GM21390 (cell line): ENCODE data around the gene NSG1.
"Not testable (repeated sequence)": the region's sequence is repeated elsewhere in the genome, so short reads cannot be mapped to it uniquely, and the experiment has no call there.

Source experiments
- ATAC-seq: cut with Tn5 transposase; IDR thresholded peaks from one replicate; pipeline ENCODE4 v1.9.1; 2021; ENCODE audit not compliant: unreplicated experiment

The NSG1 gene

GRCh38 chr4:4386736-4387392 is at the start of gene NSG1:
Gene NSG1 (plus strand): TSS chr4:4387102. CDS start chr4:4387630, 528 bp downstream.
- no peak for ATAC-seq

DNA sequence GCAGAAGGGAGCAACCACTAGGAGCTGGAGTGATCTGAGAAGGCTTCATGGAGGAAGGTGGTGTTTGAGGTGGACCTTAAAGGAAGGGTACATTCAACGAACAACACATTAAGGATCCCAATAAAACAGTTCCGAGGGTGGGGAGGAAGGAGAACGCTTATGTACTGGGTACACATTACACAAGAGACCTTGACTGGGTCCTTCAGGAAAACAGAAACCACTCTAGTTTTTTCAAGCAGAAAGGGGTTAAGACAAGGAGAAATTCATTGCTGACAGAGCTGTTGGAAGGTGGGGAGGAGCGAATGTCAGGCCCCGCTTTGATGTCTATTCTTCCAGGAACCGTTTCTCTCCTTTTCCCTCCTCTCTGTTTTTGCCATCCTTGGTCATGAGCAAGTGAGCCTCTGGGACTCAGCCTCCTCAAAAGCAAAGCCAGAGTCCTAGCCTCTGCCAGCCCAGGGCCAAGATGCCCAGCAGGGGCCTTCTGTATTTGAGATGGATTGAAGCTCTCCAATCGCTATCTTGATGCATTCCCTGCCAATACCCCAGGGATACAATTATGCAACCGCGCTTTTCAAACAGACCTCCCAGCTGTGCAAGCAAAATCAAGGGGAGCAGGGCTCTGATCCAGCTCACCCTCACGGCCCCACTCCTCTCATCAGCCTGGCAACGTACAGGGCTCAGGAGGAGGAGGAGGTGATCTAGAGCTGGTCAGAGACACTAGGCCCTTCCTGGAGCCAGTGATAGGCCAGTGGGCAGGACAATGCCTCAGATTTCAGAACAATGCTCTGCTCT is 48.5 kb upstream of the NSG1 start:
- no peak for ATAC-seq

- ATAC-seq = no peak
Observed at GRCh38 chr4:4339504-4340085, 47.3 kb upstream of the NSG1 start.

DNA sequence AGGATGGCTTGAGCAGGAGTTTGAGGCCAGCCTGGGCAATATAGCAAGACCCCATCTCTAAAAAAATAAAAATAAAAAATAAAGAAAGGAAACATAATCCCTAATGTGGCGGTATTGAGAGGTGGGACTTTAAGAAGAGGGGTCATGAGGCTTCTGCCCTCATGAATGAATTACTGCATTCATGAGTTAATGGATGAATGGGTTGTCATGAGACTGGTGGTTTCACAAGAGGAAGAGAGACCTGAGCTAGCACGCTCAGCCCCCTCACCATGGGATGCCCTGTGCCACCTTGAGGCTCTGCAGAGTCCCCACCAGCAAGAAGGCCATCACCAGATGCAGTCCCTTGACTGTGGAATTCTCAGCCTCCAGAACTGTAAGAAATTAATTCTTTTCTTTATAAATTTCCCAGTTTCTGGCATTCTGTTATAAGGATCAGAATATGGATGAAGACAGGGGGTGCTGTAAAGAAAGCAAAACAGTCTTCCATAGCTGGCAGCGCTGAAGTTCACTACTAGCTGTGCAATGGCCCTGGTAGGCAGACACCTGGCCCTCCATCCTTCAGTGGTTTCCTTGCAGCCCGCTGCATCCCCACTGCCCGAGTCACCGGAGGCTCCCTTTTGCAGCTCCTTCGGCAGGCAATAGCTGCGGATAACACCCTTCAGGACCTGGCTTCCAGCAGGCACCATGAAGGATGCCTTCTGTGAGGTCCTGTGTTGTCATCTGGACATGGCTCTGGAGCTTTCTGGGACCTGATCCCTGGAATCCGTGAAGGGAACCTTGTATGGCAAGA is 44.8 kb upstream of the NSG1 start:
- ATAC-seq = no peak

GRCh38 chr4:4343038-4343437 is 43.9 kb upstream of the NSG1 start:
- ATAC-seq = no peak

DNA sequence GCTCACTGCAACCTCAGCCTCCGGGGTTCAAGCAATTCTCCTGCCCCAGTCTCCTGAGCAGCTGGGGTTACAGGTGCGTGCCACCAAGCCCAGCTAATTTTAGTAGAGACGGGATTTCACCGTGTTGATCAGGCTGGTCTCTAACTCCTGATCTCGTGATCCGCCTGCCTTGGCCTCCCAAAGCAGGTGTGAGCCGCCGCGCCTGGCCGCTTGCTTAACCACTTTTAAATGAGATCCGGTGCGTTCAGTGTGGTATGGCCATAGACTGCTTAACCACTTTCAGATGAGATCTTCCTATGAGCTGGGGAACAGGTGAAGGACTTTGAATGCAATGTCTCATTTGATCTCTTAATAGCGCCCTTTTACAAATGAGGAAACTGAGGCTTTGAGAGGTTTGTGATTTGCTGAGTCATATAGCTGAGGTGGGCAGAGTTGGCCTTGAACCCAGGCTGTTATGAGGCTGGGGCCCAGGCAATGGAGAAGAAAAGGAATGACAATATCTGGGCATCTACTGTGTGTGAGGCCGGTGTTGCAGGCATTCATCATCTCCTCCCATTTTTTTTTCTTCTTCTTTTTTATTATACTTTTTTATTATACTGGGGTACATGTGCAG is 41.9 kb upstream of the NSG1 start:
- ATAC-seq = peak; percentile 91

GRCh38 chr4:4347585-4347984 is 39.3 kb upstream of the NSG1 start:
- ATAC-seq = no peak

- not testable (repeated sequence) for ATAC-seq
Observed at GRCh38 chr4:4348585-4348984, 38.3 kb upstream of the NSG1 start.

- ATAC-seq = no peak
Observed at GRCh38 chr4:4349867-4350266, 37.0 kb upstream of the NSG1 start.

DNA sequence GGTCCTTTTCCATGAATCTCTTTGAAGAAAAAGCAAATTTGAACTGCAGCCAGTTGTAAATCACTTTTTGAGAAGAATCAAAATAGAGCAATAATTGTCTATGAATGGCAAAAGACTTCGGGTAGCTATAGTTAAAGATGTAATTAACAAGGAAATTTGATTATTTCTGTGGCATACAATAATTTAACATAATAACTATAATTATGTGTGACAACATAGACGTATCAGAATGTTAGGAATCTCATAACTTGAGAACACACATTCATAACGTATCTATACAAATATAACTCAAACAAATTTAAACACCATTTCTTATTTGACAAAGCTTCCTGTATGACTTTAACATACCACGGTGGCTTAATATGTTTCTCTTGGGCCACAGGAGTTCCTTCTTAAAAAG is 36.0 kb upstream of the NSG1 start:
- ATAC-seq = no peak

GRCh38 chr4:4355302-4355701 is 31.6 kb upstream of the NSG1 start:
- ATAC-seq = no peak

- no peak for ATAC-seq
Observed at GRCh38 chr4:4356106-4357041, 30.5 kb upstream of the NSG1 start.

GRCh38 chr4:4358093-4358854 is 28.6 kb upstream of the NSG1 start:
- no peak for ATAC-seq

DNA sequence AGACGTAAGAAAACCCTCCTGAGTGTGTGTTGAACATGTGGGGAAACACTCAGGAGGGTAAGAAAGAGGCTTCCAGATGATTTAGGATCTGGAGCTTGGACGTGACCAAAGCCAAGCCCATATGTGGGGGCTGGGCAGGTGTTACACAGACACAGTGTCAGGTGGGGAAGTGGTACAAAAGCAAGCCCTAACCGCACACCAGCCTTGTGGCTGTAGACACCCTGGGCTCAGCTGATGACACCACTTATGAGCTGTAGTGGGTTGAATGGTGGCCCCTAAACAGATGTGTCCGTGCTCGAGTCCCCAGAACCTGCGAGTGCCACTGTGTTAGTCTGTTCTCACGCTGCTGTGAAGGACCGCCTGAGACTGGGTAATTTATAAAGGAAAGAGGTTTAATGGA is 25.0 kb upstream of the NSG1 start:
- ATAC-seq = no peak

GRCh38 chr4:4362991-4363697 is 23.8 kb upstream of the NSG1 start:
- ATAC-seq = no peak

DNA sequence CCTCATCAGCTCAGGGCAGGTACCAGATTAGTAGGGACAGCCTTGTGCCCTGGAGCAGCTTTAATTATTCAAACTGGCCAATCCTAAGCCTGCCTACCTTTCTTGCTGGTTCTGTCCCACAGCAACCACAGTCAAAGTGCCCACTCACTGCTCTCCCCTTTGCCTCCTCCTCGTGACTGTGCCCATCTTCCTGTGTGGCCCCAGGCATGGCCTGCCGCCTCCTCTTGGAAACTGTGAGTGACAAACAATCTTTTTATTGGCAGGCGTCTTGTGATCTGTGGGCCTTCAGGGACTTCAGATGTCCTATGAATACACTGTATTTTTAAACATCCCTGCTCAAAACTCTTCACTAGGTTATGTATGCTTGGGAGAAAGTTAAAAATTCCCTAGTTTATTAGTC is 22.8 kb upstream of the NSG1 start:
- ATAC-seq = no peak

- no peak for ATAC-seq
Observed at GRCh38 chr4:4364486-4365208, 22.3 kb upstream of the NSG1 start.
